Endothelial cell of umbilical vein (primary cell): Measurements from ENCODE around the gene SLC35B4. TPM values are rescaled to one million over a fixed set of nuclear protein-coding genes. Genes with fewer than 3 reads are reported as not detected.

ENCODE experiments used
- BruUV-seq: library from RNA; stranded (reverse); fragments of 400-500 nt; replicated peaks from 2 replicates; lab custom pipeline; 2021; lab: Mats Ljungman, UMichigan
- CTCF ChIA-PET: fragments of 300-600, 350-600 bp; sonication (Branson Sonifier 250); formaldehyde crosslinking; loops from one replicate; lab custom pipeline; 2021; ENCODE audit warnings: antibody characterized with exemption, inconsistent platforms; lab: Charles Lee
- POLR2A ChIA-PET: fragments of 300-600, 350-600 bp; sonication (Branson Sonifier 250); formaldehyde crosslinking; loops from one replicate; lab custom pipeline; 2021; ENCODE audit warnings: antibody characterized with exemption, inconsistent platforms; lab: Charles Lee
- DNase-seq: peaks from one replicate; pipeline ENCODE4 v3.0.0-alpha.2; 2011; ENCODE audit warnings: low read depth, low spot score
- FAIRE-seq: peaks from 2 replicates; lab custom pipeline; 2011; peaks lifted over from hg19 to GRCh38; lab: Jason Lieb, UNC
- H2AFZ ChIP-seq: 2 replicates; pipeline ENCODE4 v1.6.0; 2012; ENCODE audit warnings: low read depth, low read length, control low read depth, inconsistent platforms
- H3K27ac ChIP-seq: 2 replicates; pipeline ENCODE4 v1.5.1; 2011; ENCODE audit warnings: low read depth, mild to moderate bottlenecking, control low read depth, low read length, moderate library complexity; ENCODE audit not compliant: insufficient read depth
- H3K27me3 ChIP-seq, 2 experiments: 2 replicates each; pipeline versions ENCODE4 v1.6.0 to v1.6.1; 2011; ENCODE audit warnings: low read length in 2 of 2, mixed read lengths in 1 of 2; ENCODE audit not compliant: control insufficient read depth in 2 of 2, insufficient read depth in 2 of 2
- H3K36me3 ChIP-seq, 2 experiments: 2 replicates in 1 of 2; 3 replicates in 1 of 2; pipeline ENCODE4 v1.5.1; 2011; ENCODE audit warnings: low read length in 2 of 2, mild to moderate bottlenecking in 1 of 2, moderate library complexity in 1 of 2; ENCODE audit not compliant: control insufficient read depth in 2 of 2, insufficient read depth in 2 of 2; ENCODE audit errors: extremely low read depth in 1 of 2
- H3K4me1 ChIP-seq: 3 replicates; pipeline ENCODE4 v1.5.1; 2011; ENCODE audit warnings: mild to moderate bottlenecking, low read length; ENCODE audit not compliant: control insufficient read depth, insufficient read depth; ENCODE audit errors: extremely low read depth
- H3K4me2 ChIP-seq: 2 replicates; pipeline ENCODE4 v1.6.1; 2011; ENCODE audit warnings: low read length, control low read depth, mixed read lengths; ENCODE audit not compliant: insufficient read depth
- H3K4me3 ChIP-seq, 3 experiments: fragments of 200-600 bp in 1 of 3; sonication (generic), shearing (Covaris generic) in 1 of 3; replicated peaks in 1 of 3; 2 replicates each; pipeline ENCODE4 v1.5.1; 2011 to 2016; ENCODE audit warnings: control low read depth in 3 of 3, low read length in 3 of 3, mild to moderate bottlenecking in 2 of 3, inconsistent platforms in 1 of 3, low read depth in 1 of 3, moderate library complexity in 1 of 3; ENCODE audit not compliant: insufficient read depth in 1 of 3
- H3K79me2 ChIP-seq: 2 replicates; pipeline ENCODE4 v1.6.0; 2012; ENCODE audit warnings: low read length, inconsistent platforms; ENCODE audit not compliant: control insufficient read depth, insufficient read depth
- H3K9ac ChIP-seq: replicated peaks from 2 replicates; pipeline ENCODE3; 2011; ENCODE audit warnings: low read length, control low read depth; ENCODE audit not compliant: insufficient read depth; ENCODE audit errors: extremely low read depth
- H3K9me1 ChIP-seq: replicated peaks from 3 replicates; pipeline ENCODE4 v1.6.0; 2011; ENCODE audit warnings: mild to moderate bottlenecking, low read length; ENCODE audit not compliant: control insufficient read depth, insufficient read depth; ENCODE audit errors: extremely low read depth
- H3K9me3 ChIP-seq: replicated peaks from 2 replicates; pipeline ENCODE4 v1.5.1; 2012; ENCODE audit warnings: low read length, inconsistent platforms; ENCODE audit not compliant: control insufficient read depth, insufficient read depth
- H4K20me1 ChIP-seq: replicated peaks from 2 replicates; pipeline ENCODE3; 2011; ENCODE audit warnings: mild to moderate bottlenecking, low read length; ENCODE audit not compliant: control insufficient read depth, insufficient read depth; ENCODE audit errors: extremely low read depth
- EZH2 ChIP-seq: IDR thresholded peaks from 2 replicates; pipeline ENCODE4 v1.6.1; 2012; ENCODE audit warnings: borderline replicate concordance, low read depth, mild to moderate bottlenecking, moderate library complexity, low read length, inconsistent platforms; ENCODE audit not compliant: severe bottlenecking
- FOS ChIP-seq: IDR thresholded peaks from 2 replicates; pipeline ENCODE4 v1.6.1; 2011; ENCODE audit warnings: mild to moderate bottlenecking, low read length, moderate library complexity, borderline replicate concordance; ENCODE audit not compliant: insufficient read depth
- GATA2 ChIP-seq: IDR thresholded peaks from 2 replicates; pipeline ENCODE4 v1.7.0; 2011; ENCODE audit warnings: low read depth, mild to moderate bottlenecking, moderate library complexity, mixed read lengths, low read length; ENCODE audit not compliant: insufficient read length, insufficient read depth
- JUN ChIP-seq: IDR thresholded peaks from 2 replicates; pipeline ENCODE4 v1.6.1; 2011; ENCODE audit warnings: borderline replicate concordance, low read depth; ENCODE audit not compliant: insufficient read length, insufficient read depth
- MYC ChIP-seq: IDR thresholded peaks from one replicate; pipeline ENCODE4 v1.6.1; 2011; ENCODE audit warnings: mild to moderate bottlenecking, low read depth, low read length
- POLR2A ChIP-seq: IDR thresholded peaks from 2 replicates; pipeline ENCODE4 v1.6.1; 2012; ENCODE audit warnings: low read depth, mild to moderate bottlenecking, control low read depth, low read length
- POLR2AphosphoS5 ChIP-seq: IDR thresholded peaks from 2 replicates; pipeline ENCODE4 v1.6.1; 2012; ENCODE audit warnings: low read depth, mild to moderate bottlenecking, control low read depth, low read length, moderate library complexity; ENCODE audit not compliant: insufficient read depth
- dilution Hi-C: fragments of 300-500 bp; cut with MboI; formaldehyde crosslinking; loops from one replicate; pipeline ENCODE4 v1.15.0; 2019; ENCODE audit warnings: low sequenced_read_pairs; ENCODE audit not compliant: extremely low pct_ligation_motif_present
- intact Hi-C: fragments of 100-400 bp; cut with micrococcal nuclease; formaldehyde crosslinking; loops from one replicate; pipeline ENCODE4 v1.10.0; 2022
- polyA plus RNA-seq, 4 experiments: library from polyadenylated mRNA; depleted of rRNA in 3 of 4; stranded (reverse) in 3 of 4; unstranded in 1 of 4; fragments of >200 nt; gene quantifications; 2 replicates each; pipeline versions ENCODE4 v1.2.1 to v1.2.3, GENCODE V29; 2011 to 2012; ENCODE audit warnings: missing spikeins in 1 of 4
- total RNA-seq: library from RNA; stranded (reverse); gene quantifications from 2 replicates; pipeline ENCODE4 v1.2.3, GENCODE V29; 2021
- TF ChIP-seq, protein P1 (sequence below), 2 donors: IDR thresholded peaks; 1 replicate in 1 of 2; 2 replicates in 1 of 2; pipeline ENCODE4 v1.5.1; 2011; ENCODE audit warnings: low read length in 2 of 2, mild to moderate bottlenecking in 2 of 2, moderate library complexity in 2 of 2, control low read depth in 1 of 2, inconsistent platforms in 1 of 2, low read depth in 1 of 2; ENCODE audit not compliant: insufficient read depth in 1 of 2; ENCODE audit errors: extremely low read depth in 1 of 2
- TF ChIP-seq, protein P2 (sequence below): IDR thresholded peaks from 2 replicates; pipeline ENCODE4 v1.6.1; 2011; ENCODE audit not compliant: insufficient read depth, insufficient read length

Gene SLC35B4
- total and polyA plus RNA-seq, 2 donors (not counting 3 experiments of a cell fraction or from before 2014, with no cell fraction given) = 17.5 to 20.2 TPM

DNA sequence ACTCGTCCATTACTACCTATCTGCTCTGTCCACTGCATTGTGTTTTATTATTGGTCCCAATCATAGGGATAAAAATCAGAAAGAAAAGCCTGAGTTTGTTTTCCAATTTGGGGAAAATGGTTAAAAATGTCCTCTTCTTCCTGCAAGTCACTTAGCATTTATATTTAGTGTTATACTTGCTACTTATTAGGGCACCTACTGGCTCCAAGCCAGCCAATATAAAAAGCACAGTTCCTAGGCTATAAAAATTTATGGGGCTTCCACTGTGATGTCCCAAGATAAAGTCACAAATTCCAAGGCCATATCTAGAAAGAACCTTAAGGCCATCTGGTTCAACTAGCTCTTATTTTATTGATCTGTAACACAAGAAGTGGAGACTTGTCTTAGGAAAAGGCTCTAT lies 3.2 kb downstream of the SLC35B4 start:
- FAIRE-seq (no peak), DNase-seq (no peak)
- CTCF ChIA-PET = no interaction called here
- no TSS peak for BruUV-seq
- no peak overlapping the region for H3K9ac ChIP-seq
- dilution Hi-C loops = no loop called here
- TF ChIP-seq POLR2A (no peak), FOS (no peak), GATA2 (no peak), JUN (no peak), EZH2 (no peak), POLR2AphosphoS5 (no peak), MYC (no peak)
- TF ChIP-seq, protein P1, sequence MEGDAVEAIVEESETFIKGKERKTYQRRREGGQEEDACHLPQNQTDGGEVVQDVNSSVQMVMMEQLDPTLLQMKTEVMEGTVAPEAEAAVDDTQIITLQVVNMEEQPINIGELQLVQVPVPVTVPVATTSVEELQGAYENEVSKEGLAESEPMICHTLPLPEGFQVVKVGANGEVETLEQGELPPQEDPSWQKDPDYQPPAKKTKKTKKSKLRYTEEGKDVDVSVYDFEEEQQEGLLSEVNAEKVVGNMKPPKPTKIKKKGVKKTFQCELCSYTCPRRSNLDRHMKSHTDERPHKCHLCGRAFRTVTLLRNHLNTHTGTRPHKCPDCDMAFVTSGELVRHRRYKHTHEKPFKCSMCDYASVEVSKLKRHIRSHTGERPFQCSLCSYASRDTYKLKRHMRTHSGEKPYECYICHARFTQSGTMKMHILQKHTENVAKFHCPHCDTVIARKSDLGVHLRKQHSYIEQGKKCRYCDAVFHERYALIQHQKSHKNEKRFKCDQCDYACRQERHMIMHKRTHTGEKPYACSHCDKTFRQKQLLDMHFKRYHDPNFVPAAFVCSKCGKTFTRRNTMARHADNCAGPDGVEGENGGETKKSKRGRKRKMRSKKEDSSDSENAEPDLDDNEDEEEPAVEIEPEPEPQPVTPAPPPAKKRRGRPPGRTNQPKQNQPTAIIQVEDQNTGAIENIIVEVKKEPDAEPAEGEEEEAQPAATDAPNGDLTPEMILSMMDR (IDR thresholded peaks at IDR 0.05; ENCODE audit: extremely low read depth in 1 of 2, insufficient read depth in 1 of 2, low read depth in 1 of 2, low read length in 2 of 2) = no peak
- TF ChIP-seq, protein P2, sequence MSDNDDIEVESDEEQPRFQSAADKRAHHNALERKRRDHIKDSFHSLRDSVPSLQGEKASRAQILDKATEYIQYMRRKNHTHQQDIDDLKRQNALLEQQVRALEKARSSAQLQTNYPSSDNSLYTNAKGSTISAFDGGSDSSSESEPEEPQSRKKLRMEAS = no peak
- no peak overlapping the region for H3K4me3 ChIP-seq
- H3K9me3 ChIP-seq = no peaks in the 10 kb centered on the region
- H3K27me3 ChIP-seq = no peaks in the 10 kb centered on the region
- no peak overlapping the region for H3K27ac ChIP-seq
- no peaks in the 10 kb centered on the region for H4K20me1 ChIP-seq
- H3K36me3 ChIP-seq = peaks cover 0 to 2% of the 10 kb centered on the region in 2 experiments
- H2AFZ ChIP-seq = no peak overlapping the region
- no peaks in the 10 kb centered on the region for H3K79me2 ChIP-seq
- H3K4me1 ChIP-seq = peaks cover 11% of the 10 kb centered on the region
- no peaks in the 10 kb centered on the region for H3K9me1 ChIP-seq
- POLR2A ChIA-PET = no interaction called here
- intact Hi-C loops = no loop called here
- no peak overlapping the region for H3K4me2 ChIP-seq
